HG03064 (cell line): ENCODE measurements around the gene PRLR.
A peak's percentile ranks its signal among the peaks of the same experiment; 100 is the strongest.

Experiments
- ATAC-seq: cut with Tn5 transposase; IDR thresholded peaks from one replicate; pipeline ENCODE4 v1.9.1; 2021; ENCODE audit warnings: low read depth; ENCODE audit not compliant: unreplicated experiment

Gene PRLR

GRCh38 chr5:35236770-35237169, 6.5 kb upstream of the PRLR start:
- ATAC-seq: no peak

GRCh38 chr5:35233601-35234000, 3.3 kb upstream of the PRLR start:
- ATAC-seq: no peak

- no peak for ATAC-seq
These were observed 2.8 kb upstream of the PRLR start for GRCh38 chr5:35233121-35233520.

DNA sequence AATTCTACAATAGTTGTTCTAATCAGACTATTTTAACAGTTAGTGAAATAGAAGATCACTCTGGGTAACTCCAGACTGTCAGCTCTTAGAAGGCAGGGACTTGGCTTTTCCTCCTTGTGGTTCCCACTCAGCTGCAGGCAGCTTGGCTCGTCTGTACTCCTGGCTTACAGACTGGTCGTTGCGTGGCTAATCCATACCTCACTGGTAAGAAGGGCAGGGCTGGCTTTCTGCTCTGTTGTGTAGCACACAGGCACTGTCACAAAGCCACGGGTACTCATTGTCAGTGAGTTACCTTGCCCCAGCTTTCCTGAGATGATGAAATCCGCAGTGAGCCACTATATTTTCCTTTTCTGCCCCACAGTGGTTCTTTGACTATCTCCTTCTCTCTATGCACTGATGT, 1.8 kb upstream of the PRLR start:
- ATAC-seq: no peak

- ATAC-seq: no peak
These were observed 930 bp downstream of the PRLR start for GRCh38 chr5:35229076-35230037.

DNA sequence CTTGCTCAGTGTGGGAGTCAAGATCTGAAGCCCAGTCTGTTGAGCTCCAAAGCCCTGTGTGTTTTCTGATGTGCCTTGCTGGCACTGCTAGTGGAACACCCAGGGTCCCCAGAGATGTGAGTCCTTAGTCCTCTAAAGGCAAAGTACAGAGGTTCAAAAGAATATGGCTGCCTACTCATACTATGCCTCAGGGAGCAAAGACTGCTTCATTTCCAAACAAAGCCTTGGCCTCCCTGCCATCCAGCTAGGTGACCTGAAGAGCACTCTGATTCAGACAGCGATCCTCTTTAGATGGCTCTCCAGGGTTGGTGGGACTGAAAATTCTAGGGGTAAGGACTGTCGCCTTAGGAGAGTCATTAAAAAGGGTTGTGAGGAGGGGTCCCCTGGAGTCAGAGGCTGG, 2.0 kb downstream of the PRLR start:
- no peak for ATAC-seq

DNA sequence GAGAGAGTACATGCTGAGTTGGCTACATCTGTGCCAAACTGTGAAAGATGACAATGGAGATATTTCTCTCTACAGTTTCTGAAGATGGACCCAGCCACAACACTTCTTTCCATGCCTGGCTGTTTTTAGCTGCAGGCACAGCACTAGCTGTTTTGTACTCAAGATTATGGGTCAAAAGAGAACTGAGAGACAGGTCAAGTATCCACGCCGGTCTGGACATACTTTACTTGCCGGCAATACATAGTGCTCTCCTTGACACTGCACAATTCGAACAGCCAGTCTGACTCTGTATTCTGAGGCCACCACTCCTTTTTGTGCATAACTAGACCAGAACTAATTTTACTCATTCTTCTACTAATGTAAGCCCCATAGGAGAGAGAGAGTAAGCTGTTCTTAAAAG, 2.6 kb downstream of the PRLR start:
- no peak for ATAC-seq

DNA sequence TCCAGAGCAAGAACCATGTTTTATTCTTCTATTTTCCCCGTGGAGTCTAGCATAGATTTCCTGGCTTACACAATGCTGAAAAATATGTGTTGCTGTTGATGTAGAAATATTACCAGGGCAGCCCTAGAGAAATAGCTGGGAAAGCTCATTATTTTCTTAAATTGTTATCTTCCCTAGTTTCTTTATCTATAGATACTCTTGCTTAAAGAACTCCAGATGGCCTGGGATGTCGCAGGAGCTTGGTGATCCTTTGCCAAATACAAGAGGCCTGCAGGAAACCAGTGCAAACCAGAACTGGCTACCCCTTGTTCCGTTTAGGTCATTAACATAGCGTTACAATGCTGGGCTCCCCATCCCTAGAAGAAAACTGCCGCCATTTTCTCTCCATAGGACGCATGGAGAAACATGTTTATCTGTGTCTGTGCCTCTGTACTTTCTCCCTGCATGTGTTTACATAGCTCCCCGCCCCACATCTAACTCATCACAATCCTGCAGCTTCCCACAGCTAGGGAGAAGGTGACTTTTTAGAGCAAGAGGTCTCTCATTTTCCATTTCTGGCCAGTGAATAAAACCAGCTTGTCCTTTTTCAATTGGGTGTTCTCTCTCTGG, 6.4 kb downstream of the PRLR start:
- no peak for ATAC-seq

DNA sequence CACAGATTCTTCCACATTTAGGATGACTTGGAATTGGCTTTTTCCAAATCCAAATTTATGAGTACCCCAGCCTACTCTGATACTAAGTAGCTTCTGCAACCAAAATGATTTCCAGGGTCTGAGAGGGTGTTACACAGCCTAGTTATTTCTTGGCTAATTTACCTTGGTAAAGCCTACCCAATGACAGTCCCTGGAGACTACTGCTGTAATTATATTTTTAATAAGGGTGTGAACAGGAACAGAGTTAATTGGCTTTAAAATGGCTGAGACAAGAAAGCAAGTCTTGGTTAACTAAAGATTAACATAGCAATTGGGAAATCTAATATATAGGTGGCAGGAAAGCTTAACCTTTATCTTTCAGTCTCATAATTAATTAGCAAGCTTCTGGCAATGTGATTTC, 9.3 kb downstream of the PRLR start:
- no peak for ATAC-seq

GRCh38 chr5:35218981-35219380, 11.3 kb downstream of the PRLR start:
- no peak for ATAC-seq

DNA sequence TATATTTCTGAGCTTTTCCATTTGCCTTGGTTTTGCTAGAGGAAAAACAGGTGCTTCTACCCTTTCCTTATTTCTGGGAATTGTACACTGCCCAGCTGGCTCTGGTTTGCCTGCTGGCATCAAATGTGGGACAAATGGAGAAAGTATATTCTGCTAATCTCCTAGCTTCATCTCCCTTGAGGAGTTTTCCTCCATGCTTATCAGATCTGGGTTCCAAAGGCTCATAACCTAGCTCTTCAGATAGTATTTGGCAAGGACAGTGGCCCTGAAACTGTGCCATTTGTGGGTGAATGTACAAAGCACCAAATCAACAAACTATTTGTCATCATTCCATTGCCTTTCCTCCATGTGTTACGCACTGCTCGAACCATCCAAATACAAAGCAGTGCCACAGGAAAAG, 16.2 kb downstream of the PRLR start:
- ATAC-seq: no peak

DNA sequence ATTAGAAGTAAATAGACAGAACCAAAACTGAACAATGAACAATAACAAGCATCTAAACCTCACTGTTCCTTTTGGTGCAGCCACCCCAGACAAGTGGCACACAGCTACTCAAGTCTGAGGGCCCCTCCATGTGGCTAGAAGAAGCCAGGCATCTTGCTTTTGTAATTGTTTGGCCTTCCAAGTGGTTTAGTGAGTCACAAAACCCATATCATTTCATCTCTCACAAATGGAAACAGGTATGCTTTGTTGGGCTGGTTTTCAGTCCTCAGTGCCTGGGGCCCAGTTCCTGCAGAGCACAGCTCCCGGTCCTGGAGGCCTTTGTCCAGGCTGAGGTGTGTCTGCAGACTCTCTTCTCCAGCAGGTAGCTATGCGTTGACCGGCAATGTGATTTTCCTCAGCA, 16.7 kb downstream of the PRLR start:
- no peak for ATAC-seq

DNA sequence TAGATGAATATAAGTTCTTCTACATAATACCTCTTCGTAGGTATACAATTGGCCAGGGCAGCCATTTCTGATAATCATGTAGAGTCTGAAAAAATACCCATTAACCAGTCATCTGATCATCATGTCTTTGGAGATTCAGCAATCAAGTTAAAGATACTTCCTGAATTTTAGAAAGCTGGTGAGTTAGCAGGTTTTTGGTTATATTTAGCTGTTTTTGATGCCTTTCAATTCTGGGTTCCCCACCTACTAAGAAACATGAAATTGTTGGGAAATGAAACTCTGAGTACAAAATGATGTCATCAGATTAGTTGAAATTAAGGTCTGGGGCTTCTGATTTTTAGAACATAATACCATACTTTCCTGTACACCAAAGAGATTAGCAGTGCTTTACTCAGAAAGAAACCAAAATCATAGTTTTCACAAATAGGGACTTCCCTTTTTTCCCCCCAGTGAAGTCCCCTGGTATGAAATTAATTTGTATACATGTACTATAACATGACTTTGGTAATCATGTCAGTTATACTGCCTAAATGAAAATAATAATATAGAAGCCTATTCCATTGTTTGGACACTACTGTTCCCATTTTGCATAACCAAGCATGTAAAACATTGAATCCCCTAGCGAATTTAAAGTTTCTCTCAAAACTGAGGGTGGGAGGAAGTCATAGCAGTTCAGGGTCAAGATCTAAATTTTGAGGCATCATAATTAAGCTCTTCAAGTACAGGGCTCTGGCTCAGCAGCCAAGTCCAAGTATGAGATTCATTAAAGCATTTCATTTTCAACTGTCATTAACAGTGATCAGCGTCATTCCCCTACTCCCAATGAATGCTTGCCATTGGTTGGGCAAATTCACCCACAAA, 17.9 kb downstream of the PRLR start:
- ATAC-seq: peak; percentile 71

GRCh38 chr5:35209862-35210261, 20.4 kb downstream of the PRLR start:
- ATAC-seq: no peak

DNA sequence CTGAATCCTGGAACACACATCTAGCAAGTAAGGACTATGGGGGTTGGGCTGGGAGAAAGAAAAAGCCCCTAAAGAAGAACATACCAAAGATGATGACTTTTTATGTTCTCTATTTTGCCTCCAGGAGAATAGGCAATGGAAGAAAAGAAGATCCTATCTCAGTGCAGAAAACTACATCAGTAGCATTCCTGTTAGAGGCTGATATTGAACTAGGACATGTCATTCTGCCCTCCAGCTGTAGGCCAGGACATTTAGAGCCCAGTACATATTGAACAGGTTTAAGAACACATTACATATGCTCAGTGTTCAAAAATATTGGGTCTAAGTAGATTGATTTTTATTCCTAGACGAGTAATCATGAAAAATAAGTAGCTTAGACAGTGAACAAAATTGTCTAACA, 24.7 kb downstream of the PRLR start:
- ATAC-seq: no peak

DNA sequence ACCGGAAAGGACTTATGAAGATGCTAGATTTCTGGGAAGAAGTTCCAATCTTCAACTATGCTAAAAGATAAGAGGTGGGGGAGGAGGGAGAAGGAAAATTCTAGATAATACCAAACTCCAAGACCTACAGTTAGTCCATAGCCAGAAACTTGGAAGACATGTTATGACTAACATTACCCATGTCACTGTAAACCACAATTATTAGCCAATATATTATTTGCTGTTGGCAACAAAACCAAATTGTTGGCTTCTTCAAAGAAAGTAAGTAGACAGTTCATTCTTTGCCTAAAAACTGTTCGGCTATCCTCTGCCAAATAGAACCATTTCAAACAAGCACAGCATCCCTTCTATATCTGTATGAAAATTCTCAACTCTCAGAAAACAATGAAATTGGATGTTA, 25.1 kb downstream of the PRLR start:
- no peak for ATAC-seq

DNA sequence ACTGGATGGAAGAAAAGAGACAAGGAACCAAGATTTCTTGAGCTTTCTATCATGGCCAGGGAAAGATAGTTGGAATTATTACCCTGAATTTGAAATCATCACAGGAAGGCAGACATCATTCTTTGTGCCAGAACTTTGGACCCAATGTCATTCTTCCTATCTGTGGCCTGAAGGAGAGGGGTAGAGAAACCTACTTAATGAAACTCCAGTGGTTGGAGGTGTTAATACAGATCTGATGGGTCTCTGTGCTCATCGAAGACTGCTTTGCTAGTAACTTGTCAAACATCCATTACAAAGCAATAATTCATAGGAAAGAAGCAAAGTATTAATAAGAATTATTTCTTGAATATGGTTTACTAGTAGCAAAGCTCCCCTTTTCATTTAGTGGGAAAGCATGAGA, 26.9 kb downstream of the PRLR start:
- ATAC-seq: no peak

DNA sequence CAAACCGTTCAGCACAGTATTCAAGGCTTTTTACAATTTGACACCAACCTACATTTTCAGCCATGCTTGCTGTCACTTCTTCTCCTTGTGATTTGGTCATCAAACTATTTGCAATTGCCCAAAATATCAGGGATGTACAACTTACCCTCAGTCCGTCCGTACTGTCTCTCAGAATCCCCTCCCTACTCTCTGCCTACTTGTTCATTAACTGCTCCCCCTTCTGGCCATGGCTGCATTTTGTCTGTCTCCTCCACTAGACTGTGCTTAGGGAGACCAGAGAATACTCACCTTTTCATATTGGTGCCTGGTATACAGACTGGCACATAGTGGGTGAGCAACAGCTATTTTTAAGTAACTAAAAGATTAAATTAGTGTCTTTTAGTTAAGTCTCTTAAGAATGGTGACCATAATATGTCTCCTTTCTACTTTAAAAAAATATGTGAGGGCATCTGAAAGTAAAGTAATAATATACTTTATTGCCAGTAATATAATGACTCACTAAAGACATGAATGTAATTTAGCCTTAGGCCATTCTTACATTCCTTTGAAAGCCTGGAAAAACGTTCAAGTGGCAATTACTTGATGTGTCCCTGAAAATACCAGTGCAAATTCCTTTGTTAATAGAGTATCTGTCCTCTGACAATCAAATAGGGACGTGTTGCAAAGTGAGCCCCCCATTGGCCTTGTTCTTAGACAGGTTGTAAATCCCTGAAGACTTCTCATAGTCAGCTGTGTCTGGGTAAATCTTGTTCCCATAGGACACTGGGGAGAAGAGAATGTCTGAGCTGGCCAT, 27.8 kb downstream of the PRLR start:
- ATAC-seq: no peak

DNA sequence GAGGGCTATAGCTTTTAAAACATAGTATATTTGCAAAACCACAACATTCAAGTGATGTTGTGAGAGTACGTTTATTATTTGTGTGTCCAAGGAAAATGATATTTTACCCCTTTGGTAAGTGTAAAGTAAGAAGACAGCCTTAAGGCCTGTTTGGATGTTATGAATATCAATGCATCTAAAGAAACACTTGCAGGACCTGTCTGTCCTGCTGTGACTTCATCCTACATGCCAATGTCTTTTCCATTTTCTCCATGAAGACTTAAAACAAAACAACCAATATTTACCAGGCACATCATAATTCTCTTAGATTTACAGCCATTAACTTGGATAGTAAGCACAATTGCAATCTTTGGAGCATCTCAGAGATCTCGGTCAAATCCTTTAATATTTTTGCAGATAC, 29.0 kb downstream of the PRLR start:
- no peak for ATAC-seq

GRCh38 chr5:35199886-35200285, 30.4 kb downstream of the PRLR start:
- no peak for ATAC-seq
